Raji (cell line): ENCODE results near the gene HOXD9.

Experiments
- POLR2A ChIP-seq: IDR thresholded peaks from 2 replicates; pipeline ENCODE4 v1.6.1; 2011; ENCODE audit warnings: low read depth, low read length, control low read depth; ENCODE audit not compliant: insufficient read depth

The HOXD9 gene

DNA sequence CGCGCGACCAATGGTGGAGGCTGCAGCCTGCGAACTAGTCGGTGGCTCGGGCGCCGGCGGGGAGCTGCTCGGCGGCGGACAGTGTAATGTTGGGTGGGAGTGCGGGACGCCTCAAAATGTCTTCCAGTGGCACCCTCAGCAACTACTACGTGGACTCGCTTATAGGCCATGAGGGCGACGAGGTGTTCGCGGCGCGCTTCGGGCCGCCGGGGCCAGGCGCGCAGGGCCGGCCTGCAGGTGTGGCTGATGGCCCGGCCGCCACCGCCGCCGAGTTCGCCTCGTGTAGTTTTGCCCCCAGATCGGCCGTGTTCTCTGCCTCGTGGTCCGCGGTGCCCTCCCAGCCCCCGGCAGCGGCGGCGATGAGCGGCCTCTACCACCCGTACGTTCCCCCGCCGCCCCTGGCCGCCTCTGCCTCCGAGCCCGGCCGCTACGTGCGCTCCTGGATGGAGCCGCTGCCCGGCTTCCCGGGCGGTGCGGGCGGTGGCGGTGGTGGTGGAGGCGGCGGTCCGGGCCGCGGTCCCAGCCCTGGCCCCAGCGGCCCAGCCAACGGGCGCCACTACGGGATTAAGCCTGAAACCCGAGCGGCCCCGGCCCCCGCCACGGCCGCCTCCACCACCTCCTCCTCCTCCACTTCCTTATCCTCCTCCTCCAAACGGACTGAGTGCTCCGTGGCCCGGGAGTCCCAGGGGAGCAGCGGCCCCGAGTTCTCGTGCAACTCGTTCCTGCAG, at the start of gene HOXD9:
HOXD9 (plus strand) TSS at position 37 of the 728 bp plus-strand sequence; CDS start at position 87, 50 bp downstream.
- TF ChIP-seq POLR2A: no peak

GRCh38 chr2:176072951-176073904, 49.3 kb upstream of the HOXD9 start:
- no peak for TF ChIP-seq POLR2A

GRCh38 chr2:176074919-176075425, 47.5 kb upstream of the HOXD9 start:
- no peak for TF ChIP-seq POLR2A

DNA sequence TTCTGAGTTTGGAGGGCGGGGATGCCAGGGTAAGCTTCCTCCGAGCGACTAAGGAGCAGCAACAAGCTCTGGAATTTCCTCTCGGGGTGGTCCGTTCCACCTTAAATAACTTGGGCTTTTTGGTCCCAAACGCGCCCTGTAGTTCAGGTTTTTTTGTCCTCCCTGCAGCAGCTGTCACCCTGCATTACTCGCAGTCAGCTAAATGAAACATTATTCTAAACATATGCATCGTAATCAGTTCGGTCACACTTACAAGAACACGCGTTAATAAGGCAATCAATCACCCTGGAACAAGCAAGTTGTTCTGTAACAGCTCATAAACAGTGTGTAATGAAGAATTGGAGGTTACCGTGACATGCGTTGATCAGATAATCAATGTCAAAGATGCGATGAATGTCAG, 47.0 kb upstream of the HOXD9 start:
- no peak for TF ChIP-seq POLR2A

DNA sequence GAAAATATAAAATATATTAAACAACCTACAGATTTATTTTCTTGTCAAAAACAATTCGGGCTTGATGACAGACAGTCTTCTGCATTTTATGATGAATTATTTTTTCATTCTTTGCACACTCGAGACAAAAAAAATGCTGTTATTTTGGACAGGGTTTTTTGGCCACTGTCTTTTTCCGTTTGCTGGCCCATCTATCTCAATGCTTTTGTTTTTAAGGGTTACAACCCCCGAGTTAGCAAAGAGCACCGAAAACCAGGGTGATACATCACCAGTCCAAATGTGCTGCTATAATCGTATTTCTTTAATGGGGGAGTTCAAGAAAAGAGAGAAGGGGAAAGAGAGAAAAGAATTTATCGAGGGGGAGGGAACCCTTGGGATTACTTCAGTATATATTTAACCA, 46.5 kb upstream of the HOXD9 start:
- no peak for TF ChIP-seq POLR2A

DNA sequence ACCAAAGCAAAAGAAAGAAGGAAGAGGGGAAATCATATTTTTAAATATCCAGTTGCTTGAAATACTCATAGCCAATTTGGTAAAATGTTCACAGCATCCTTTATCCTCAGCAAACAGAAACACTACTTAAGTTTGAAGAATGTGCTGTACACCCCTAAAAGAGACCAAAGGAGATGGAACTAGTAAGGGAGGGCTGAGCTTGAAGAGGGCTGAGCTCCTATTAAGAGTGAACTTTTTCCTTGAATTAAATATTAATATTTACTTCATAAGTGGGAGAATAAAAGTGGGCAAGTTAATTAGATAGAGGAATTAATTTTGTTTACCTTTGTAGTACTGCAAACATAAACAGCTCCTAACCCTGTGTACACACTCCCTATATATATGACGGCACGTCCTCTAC, 45.7 kb upstream of the HOXD9 start:
- no peak for TF ChIP-seq POLR2A

- no peak for TF ChIP-seq POLR2A
These were observed 43.8 kb upstream of the HOXD9 start for GRCh38 chr2:176078541-176079284.

- TF ChIP-seq POLR2A: no peak
These were observed 43.2 kb upstream of the HOXD9 start for GRCh38 chr2:176079285-176079830.

DNA sequence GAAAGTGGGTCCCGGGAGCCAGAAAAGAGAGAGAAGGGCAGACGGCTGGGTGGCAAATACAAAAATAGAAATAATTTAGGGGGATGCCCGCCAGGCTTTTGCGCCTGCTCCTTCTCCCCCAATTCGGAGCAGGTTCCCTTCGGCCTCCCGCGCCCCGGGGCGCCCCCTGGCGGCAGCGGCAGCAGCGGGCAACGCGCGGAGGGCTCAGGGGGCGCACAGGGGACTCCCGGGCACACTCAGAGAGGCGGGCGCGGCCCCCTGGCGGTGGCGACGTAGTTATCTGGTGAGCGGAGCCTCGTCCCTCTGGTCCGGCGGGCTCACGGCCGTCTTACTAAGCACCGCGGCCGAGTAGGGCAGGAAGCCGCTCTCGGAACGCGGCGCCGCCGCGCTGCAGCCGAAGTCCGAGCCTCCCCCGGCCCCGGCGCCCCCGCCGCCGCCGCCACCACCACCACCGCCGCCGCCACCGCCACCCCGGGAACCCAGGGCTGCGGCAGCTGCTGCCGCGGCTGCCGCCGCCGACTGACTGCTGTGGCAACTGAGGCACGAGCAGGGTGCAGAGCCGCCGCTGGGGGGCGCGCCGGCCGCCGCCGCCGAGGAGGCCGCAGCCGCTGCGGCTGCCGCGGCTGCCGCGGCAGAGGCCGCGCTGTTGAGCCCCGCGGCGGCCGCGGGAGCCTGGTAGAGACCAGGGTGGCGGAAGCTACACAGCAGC, 42.5 kb upstream of the HOXD9 start:
- TF ChIP-seq POLR2A: no peak

- TF ChIP-seq POLR2A: no peak
These were observed 41.8 kb upstream of the HOXD9 start for GRCh38 chr2:176080540-176081375.

DNA sequence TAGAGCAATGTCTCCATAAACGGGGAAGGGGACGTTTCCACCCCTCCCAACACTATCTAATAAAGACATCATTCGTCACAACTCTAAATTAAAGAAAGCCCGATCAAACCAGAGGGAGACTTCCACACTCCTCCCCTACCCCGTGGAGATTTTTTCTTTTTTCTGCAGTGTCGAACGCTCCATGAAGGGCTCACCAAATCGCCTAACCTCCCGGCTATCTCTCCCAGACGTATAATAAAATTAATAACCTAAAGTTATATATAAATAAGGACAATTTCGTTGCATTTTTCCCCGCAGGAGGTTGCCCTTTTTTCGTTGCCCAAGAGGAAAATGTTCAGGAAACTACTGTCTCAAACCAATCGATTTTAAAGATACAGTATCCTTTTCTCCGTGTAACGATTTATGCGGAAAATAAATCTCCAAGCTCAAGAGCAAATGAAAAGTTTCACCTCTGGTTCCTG, 41.1 kb upstream of the HOXD9 start:
- TF ChIP-seq POLR2A: no peak

DNA sequence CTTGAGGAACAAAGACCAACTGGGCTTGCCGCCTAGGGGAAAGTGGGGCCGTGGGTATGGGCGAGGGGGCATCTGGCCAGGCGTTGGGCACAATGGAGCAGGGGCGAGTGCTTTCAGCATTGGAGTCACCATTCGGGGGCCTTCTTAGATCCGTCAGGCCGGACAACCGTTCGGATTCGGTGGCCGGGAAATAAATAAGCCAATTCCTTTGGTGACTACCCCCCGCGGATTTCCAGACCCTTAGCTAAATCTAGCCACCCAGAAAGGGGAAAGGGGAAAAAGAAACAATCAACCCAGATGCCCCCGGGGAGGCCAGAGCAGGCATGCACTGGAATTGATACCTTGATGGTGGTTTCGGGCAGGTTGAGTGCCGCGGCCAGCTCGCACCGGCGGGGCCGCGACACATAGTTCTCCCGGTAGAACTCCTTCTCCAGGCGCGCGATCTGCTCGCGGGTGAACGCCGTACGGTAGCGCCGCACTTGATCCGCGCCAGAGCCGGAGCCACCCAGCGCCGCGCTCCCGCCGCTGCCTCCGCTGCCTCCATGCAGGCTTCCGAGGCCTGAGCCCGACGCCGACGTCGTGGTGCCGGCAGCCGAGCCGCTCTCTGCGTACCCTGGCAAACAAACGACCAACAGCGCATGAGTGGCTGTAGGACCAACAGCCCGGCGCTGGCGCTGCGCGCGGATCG, 40.5 kb upstream of the HOXD9 start:
- TF ChIP-seq POLR2A: no peak

DNA sequence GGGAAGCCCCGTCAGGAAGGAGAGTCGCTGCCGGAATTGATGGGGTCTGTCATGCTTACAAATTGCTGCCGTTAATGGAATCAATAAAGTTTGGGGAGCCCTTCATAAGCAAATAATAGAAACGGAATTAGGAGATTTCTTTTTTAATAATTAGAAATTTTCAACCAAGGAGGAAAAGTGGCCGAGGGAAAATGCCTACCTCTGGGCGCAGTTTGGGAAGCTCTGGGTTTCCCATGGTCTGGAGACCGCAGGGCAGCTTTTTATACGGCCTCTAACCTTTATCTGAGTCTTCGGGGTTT, 40.0 kb upstream of the HOXD9 start:
- no peak for TF ChIP-seq POLR2A
